ENCODE data around the gene PHEX.

- TF ChIP-seq CTCF (IDR thresholded peaks at IDR 0.05) (no peak), ZFX (IDR thresholded peaks at IDR 0.05; ENCODE audit: borderline replicate concordance) (no peak)
Observed at GRCh38 chrX:22177950-22178515, 145.9 kb downstream of the PHEX start.
